Mammary epithelial cell (primary cell): ENCODE data around the gene EI24.

ENCODE experiments used
- EZH2 ChIP-seq: IDR thresholded peaks from 2 replicates; pipeline ENCODE4 v1.6.1; 2012; ENCODE audit warnings: low read length, inconsistent platforms, borderline replicate concordance
- TF ChIP-seq, protein P1 (sequence below), 2 donors: IDR thresholded peaks in 1 of 2; conservative IDR thresholded peaks in 1 of 2; 2 replicates each; pipeline ENCODE4 v1.5.1; 2011 to 2012; ENCODE audit warnings: inconsistent platforms in 2 of 2, low read length in 2 of 2, mild to moderate bottlenecking in 2 of 2, control low read depth in 1 of 2, low read depth in 1 of 2; ENCODE audit not compliant: insufficient read depth in 1 of 2; ENCODE audit errors: extremely low read depth in 1 of 2

DNA sequence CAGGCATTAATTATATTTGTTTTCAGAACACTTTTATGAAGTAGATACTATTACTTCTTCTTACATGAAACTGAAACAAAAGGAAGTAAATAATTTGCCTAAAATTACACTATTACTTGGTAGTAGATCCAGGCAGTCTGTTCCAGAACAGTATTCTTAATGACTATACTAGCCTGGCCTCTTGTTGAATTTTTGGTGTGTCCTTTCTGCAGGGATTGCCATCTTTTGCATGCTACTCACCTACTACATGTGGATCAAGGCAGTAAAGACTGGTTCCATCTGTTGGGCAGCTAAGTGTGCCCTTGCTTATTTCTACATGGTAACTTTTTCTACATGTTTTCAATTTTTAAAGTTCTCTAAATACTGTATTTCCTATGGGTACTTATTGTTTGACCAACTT, 36.1 kb downstream of the EI24 start:
- TF ChIP-seq, protein P1, sequence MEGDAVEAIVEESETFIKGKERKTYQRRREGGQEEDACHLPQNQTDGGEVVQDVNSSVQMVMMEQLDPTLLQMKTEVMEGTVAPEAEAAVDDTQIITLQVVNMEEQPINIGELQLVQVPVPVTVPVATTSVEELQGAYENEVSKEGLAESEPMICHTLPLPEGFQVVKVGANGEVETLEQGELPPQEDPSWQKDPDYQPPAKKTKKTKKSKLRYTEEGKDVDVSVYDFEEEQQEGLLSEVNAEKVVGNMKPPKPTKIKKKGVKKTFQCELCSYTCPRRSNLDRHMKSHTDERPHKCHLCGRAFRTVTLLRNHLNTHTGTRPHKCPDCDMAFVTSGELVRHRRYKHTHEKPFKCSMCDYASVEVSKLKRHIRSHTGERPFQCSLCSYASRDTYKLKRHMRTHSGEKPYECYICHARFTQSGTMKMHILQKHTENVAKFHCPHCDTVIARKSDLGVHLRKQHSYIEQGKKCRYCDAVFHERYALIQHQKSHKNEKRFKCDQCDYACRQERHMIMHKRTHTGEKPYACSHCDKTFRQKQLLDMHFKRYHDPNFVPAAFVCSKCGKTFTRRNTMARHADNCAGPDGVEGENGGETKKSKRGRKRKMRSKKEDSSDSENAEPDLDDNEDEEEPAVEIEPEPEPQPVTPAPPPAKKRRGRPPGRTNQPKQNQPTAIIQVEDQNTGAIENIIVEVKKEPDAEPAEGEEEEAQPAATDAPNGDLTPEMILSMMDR (conservative IDR thresholded peaks at IDR 0.05 in 1 of 2, IDR thresholded peaks at IDR 0.05 in 1 of 2; ENCODE audit: extremely low read depth in 1 of 2, insufficient read depth in 1 of 2, low read depth in 1 of 2, low read length in 2 of 2): no peak
- TF ChIP-seq EZH2: no peak
